Activated T-helper 9 cell treated with anti-CD3 and anti-CD28 coated beads, Interleukin-2, amount 50 U/mL, for 16 hours (primary cell): ENCODE results near the gene BASP1.
"Not testable (repeated sequence)": the region's sequence is repeated elsewhere in the genome, so short reads cannot be mapped to it uniquely, and the experiment has no call there.

Experiments
- DNase-seq: peaks from one replicate; pipeline ENCODE4 v3.0.0-alpha.2; 2020; ENCODE audit warnings: low read depth

The BASP1 gene

DNA sequence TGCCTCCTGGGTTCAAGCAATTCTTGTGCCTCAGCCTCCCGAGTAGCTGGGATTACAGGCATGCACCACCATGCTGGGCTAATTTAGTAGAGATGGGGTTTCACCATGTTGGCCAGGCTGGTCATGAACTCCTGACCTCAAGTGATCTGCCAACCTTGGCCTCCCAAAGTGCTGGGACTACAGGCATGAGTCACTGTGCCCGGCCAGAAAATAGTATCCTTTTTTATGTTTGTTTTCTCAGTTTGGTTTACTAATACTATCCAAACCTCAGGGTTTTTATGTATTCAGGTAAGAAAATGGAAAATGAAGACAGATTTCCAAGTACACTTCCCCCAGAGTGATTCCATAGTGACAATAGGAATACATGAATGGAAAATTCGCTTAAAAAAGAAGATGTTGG lies 101.7 kb downstream of the BASP1 start:
- not testable (repeated sequence) for DNase-seq

- DNase-seq: no peak
These were observed 108.6 kb downstream of the BASP1 start for GRCh38 chr5:17325770-17326599.
